ENCODE results near the gene S1PR2.

The S1PR2 gene

DNA sequence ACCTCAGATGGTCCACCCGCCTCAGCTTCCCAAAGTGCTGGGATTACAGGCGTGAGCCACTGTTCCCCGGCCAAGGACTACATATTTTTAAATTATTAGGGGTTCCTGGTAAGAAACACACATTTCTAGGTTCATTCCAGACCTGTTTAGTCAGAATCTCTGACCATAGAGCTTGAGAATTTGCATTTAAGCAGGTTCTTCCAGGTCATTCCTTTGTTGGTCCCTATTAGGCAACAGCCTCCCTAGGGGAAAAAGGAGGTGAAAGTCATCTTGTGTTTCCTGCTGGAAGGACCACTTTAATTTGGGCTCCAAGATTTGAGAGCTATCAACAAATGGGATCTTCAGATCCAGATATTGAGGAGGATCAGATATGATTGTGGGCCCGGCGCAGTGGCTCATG lies 16.3 kb downstream of the S1PR2 start:
- TF ChIP-seq TCF4 (CRISPR knock-in tag; IDR thresholded peaks at IDR 0.05; ENCODE audit: borderline replicate concordance): no peak
- TF ChIP-seq GLIS3 (CRISPR knock-in tag; IDR thresholded peaks at IDR 0.05): no peak
- TF ChIP-seq, protein P1, sequence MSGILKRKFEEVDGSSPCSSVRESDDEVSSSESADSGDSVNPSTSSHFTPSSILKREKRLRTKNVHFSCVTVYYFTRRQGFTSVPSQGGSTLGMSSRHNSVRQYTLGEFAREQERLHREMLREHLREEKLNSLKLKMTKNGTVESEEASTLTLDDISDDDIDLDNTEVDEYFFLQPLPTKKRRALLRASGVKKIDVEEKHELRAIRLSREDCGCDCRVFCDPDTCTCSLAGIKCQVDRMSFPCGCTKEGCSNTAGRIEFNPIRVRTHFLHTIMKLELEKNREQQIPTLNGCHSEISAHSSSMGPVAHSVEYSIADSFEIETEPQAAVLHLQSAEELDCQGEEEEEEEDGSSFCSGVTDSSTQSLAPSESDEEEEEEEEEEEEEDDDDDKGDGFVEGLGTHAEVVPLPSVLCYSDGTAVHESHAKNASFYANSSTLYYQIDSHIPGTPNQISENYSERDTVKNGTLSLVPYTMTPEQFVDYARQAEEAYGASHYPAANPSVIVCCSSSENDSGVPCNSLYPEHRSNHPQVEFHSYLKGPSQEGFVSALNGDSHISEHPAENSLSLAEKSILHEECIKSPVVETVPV (CRISPR knock-in tag; IDR thresholded peaks at IDR 0.05): no peak
- no peak for TF ChIP-seq ZNF8 (CRISPR knock-in tag; IDR thresholded peaks at IDR 0.05)
- TF ChIP-seq BACH2 (CRISPR knock-in tag; IDR thresholded peaks at IDR 0.05; ENCODE audit: borderline replicate concordance): no peak
- TF ChIP-seq, protein P2, sequence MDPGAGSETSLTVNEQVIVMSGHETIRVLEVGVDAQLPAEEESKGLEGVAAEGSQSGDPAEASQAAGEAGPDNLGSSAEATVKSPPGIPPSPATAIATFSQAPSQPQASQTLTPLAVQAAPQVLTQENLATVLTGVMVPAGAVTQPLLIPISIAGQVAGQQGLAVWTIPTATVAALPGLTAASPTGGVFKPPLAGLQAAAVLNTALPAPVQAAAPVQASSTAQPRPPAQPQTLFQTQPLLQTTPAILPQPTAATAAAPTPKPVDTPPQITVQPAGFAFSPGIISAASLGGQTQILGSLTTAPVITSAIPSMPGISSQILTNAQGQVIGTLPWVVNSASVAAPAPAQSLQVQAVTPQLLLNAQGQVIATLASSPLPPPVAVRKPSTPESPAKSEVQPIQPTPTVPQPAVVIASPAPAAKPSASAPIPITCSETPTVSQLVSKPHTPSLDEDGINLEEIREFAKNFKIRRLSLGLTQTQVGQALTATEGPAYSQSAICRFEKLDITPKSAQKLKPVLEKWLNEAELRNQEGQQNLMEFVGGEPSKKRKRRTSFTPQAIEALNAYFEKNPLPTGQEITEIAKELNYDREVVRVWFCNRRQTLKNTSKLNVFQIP (CRISPR knock-in tag; IDR thresholded peaks at IDR 0.05; ENCODE audit: borderline replicate concordance, low read depth): no peak
- TF ChIP-seq ZFP3 (CRISPR knock-in tag; IDR thresholded peaks at IDR 0.05): no peak
- no peak for TF ChIP-seq ZFP30 (CRISPR knock-in tag; IDR thresholded peaks at IDR 0.05)
- TF ChIP-seq SNAI2 (CRISPR knock-in tag; IDR thresholded peaks at IDR 0.05): no peak
- TF ChIP-seq, protein P3, sequence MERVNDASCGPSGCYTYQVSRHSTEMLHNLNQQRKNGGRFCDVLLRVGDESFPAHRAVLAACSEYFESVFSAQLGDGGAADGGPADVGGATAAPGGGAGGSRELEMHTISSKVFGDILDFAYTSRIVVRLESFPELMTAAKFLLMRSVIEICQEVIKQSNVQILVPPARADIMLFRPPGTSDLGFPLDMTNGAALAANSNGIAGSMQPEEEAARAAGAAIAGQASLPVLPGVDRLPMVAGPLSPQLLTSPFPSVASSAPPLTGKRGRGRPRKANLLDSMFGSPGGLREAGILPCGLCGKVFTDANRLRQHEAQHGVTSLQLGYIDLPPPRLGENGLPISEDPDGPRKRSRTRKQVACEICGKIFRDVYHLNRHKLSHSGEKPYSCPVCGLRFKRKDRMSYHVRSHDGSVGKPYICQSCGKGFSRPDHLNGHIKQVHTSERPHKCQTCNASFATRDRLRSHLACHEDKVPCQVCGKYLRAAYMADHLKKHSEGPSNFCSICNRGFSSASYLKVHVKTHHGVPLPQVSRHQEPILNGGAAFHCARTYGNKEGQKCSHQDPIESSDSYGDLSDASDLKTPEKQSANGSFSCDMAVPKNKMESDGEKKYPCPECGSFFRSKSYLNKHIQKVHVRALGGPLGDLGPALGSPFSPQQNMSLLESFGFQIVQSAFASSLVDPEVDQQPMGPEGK (CRISPR knock-in tag; IDR thresholded peaks at IDR 0.05; ENCODE audit: borderline replicate concordance): no peak
- no peak for TF ChIP-seq ZNF70 (CRISPR knock-in tag; IDR thresholded peaks at IDR 0.05)
- TF ChIP-seq ARNTL (CRISPR knock-in tag; IDR thresholded peaks at IDR 0.05; ENCODE audit: borderline replicate concordance, low read depth): no peak
- no peak for TF ChIP-seq ZC3H10 (CRISPR knock-in tag; IDR thresholded peaks at IDR 0.05)
- TF ChIP-seq ISL1 (CRISPR knock-in tag; IDR thresholded peaks at IDR 0.05): no peak
- no peak for TF ChIP-seq ESRRG (CRISPR knock-in tag; IDR thresholded peaks at IDR 0.05)
- ATAC-seq: no peak

DNA sequence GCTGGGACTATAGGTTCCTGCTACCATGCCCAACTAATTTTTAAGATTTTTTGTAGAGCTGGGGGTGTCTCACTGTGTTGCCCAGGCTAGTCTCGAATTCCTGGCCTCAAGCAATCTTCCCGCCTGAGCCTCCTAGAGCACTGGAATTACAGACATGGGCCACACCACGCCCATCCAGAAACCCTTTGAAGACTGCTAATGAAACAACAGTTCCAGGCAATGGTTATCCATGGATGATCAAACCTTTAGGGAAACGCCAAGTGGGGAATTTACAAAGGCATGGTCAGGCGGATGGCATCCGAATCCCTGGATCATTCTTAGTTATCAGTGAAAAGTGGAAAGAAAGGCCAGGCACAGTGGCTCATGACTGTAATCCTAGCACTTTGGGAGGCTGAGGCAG lies 19.4 kb downstream of the S1PR2 start:
- TF ChIP-seq ARNTL (CRISPR knock-in tag; IDR thresholded peaks at IDR 0.05; ENCODE audit: borderline replicate concordance, low read depth) (no peak), ZNF70 (CRISPR knock-in tag; IDR thresholded peaks at IDR 0.05) (no peak), ZC3H10 (CRISPR knock-in tag; IDR thresholded peaks at IDR 0.05) (no peak), OSR1 (CRISPR knock-in tag; IDR thresholded peaks at IDR 0.05) (no peak), ZNF8 (CRISPR knock-in tag; IDR thresholded peaks at IDR 0.05) (no peak), BACH2 (CRISPR knock-in tag; IDR thresholded peaks at IDR 0.05; ENCODE audit: borderline replicate concordance) (no peak), TCF4 (CRISPR knock-in tag; IDR thresholded peaks at IDR 0.05; ENCODE audit: borderline replicate concordance) (no peak), GLIS3 (CRISPR knock-in tag; IDR thresholded peaks at IDR 0.05) (no peak)
- TF ChIP-seq, protein P4, sequence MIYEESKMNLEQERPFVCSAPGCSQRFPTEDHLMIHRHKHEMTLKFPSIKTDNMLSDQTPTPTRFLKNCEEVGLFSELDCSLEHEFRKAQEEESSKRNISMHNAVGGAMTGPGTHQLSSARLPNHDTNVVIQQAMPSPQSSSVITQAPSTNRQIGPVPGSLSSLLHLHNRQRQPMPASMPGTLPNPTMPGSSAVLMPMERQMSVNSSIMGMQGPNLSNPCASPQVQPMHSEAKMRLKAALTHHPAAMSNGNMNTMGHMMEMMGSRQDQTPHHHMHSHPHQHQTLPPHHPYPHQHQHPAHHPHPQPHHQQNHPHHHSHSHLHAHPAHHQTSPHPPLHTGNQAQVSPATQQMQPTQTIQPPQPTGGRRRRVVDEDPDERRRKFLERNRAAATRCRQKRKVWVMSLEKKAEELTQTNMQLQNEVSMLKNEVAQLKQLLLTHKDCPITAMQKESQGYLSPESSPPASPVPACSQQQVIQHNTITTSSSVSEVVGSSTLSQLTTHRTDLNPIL (CRISPR knock-in tag; IDR thresholded peaks at IDR 0.05; ENCODE audit: low read depth): no peak
- ATAC-seq: no peak

DNA sequence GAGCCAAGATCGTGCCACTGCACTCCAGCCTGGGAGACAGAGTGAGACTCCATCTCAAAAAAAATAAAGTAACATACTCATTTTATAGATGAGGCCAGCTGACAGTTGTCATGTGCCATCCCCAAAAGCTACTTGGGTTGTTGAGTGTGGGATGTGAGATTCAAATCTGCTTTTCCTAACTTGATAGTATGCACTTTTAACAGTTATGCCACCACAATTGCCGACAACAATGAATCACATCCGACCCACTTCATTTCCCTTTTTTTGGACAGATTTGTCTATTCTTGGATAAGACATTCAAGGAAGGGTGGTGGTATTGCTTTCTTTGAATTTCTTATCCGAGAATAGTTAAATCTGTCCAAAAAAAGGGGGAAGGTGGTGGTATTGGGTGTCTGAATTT lies 20.1 kb downstream of the S1PR2 start:
- ATAC-seq: no peak
- no peak for TF ChIP-seq SNAI2 (CRISPR knock-in tag; IDR thresholded peaks at IDR 0.05)
- no peak for TF ChIP-seq ZNF8 (CRISPR knock-in tag; IDR thresholded peaks at IDR 0.05)
- no peak for TF ChIP-seq PPARA (CRISPR knock-in tag; IDR thresholded peaks at IDR 0.05; ENCODE audit: borderline replicate concordance)
- TF ChIP-seq BACH2 (CRISPR knock-in tag; IDR thresholded peaks at IDR 0.05; ENCODE audit: borderline replicate concordance): no peak
- TF ChIP-seq ZNF70 (CRISPR knock-in tag; IDR thresholded peaks at IDR 0.05): no peak
- no peak for TF ChIP-seq ISL1 (CRISPR knock-in tag; IDR thresholded peaks at IDR 0.05)
- no peak for TF ChIP-seq ZFP3 (CRISPR knock-in tag; IDR thresholded peaks at IDR 0.05)
- TF ChIP-seq, protein P4 (CRISPR knock-in tag; IDR thresholded peaks at IDR 0.05; ENCODE audit: low read depth): no peak
- no peak for TF ChIP-seq TCF4 (CRISPR knock-in tag; IDR thresholded peaks at IDR 0.05; ENCODE audit: borderline replicate concordance)
- no peak for TF ChIP-seq ARNTL (CRISPR knock-in tag; IDR thresholded peaks at IDR 0.05; ENCODE audit: borderline replicate concordance, low read depth)
- TF ChIP-seq, protein P1 (CRISPR knock-in tag; IDR thresholded peaks at IDR 0.05): no peak
- TF ChIP-seq, protein P3 (CRISPR knock-in tag; IDR thresholded peaks at IDR 0.05; ENCODE audit: borderline replicate concordance): no peak
- TF ChIP-seq ZNF565 (CRISPR knock-in tag; conservative IDR thresholded peaks at IDR 0.05; ENCODE audit: low read depth): no peak
- TF ChIP-seq CSDC2 (CRISPR knock-in tag; IDR thresholded peaks at IDR 0.05): no peak
- no peak for TF ChIP-seq OSR1 (CRISPR knock-in tag; IDR thresholded peaks at IDR 0.05)

All from SK-N-SH treated with all-trans-retinoic acid at 6 μM for 48 hours (cell line).